ENCODE measurements around the gene DNALI1.
"Not testable (repeated sequence)": the region's sequence is repeated elsewhere in the genome, so short reads cannot be mapped to it uniquely, and the experiment has no call there.

The DNALI1 gene

DNA sequence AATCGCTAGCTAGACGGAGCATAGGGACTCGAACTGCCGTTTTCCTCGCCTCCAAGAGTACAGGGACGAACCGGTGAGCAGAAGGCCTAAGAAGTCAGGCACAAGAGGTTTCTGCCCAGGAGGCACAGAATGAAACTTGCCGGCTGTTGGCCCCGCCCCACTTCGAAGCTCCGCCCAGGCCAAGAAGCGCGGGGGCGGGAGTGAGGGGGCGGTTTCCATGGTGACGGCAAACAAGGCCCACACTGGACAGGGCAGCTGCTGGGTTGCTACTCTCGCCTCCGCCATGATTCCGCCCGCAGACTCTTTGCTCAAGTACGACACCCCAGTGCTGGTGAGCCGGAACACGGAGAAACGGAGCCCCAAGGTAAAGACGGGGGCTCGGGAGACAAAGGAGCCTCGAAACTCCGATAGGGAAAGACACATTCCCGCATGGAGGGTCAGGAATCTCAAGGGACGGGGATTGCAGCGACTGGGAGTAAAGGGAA lies at the start of gene DNALI1:
Gene DNALI1, plus strand, starts transcription at position 229 of the 485 bp plus-strand sequence. Its CDS starts 55 bp downstream, at position 284.
- peak; percentile 10 for DNase-seq

DNA sequence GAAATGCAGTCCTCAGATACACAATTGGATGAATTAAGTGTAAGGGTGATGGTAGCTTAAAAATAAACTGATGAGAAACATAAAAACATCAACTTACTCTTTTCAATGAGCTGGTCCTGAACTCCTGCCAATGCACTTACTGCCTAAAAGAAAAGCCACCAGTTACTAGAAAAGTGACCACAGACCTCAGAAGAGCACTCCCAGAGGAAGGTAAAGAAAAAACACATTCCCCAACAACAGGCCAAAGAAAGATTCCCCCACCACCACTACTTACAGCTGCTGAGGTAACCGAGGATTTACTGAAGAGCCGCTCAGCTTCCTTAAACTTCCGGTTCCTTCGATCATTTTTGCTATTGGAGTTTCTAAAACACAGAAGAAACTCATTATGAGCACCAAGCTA lies 47.6 kb upstream of the DNALI1 start:
- DNase-seq: no peak

DNA sequence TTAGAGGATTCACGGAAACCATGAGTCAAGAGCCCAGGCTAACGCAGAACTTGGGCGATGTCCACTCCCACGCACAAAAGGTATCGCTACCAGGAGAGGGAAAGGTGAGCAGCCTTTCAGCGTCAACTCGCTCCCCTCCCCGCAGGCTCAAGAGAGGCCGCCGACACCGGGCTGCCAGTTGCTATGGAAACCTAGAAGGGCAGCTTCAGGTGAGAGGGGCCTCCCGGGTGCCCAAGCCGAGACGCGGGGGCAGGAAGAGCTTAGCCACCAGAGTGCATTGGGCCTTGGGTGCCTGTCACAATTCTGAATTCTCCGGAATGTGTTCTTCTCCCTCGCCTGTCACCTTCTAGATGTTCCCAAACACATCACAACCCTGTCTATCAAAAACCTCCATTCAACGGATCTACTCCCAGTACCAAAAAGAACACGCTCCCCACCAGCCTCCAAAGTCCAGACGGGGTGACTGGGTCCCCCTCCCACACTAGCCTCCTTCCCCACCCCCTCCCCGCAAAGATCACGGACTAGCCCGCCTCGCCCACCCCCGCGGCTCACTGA lies 42.9 kb upstream of the DNALI1 start:
- DNase-seq: peak; percentile 47

DNA sequence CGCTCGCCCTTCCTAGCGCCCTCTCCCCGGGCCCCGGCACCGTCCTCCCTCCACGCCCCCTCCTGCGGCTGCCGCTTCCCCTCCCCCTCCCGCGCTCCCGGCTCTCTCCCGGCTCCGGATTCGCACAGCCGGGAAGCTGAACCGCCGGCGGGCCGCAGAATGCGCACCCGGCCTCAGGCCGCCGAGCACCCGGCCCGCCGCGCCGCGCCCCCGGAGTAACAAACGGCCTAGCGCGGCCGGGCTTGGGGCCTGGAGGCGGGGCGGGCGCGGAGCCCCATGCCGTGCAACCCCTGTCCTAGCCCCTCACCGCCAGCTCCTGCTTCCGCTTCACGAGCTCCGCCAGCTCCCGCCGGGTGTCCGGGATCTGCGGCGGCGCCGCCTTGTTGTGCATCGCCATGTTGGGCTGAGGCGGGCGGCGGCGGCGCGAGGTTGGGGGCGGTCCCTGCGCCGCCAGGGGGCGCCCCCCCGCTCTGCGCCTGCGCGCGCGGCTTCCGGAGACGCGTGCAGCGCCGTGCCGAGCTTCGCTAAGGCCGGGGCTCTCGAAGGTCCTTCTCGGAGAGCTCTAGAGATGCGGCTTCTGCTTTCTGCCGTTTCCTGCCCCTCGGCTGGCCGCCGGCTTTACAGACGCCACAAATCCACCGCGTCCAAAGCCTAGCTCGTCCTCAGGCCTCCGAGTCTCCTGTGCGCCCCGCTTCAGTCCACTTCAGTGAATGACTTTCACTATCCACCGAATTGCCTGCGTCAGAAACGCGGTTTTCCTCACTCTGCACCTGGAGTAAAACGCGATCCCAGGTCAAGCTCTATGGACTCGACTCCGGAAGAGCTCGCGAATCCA lies 42.2 kb upstream of the DNALI1 start, which contains the start of gene MEAF6:
Gene MEAF6, minus strand, starts transcription at position 417 of the 835 bp plus-strand sequence. Its CDS starts 20 bp downstream, at position 397.
- DNase-seq: peak; percentile 89

DNA sequence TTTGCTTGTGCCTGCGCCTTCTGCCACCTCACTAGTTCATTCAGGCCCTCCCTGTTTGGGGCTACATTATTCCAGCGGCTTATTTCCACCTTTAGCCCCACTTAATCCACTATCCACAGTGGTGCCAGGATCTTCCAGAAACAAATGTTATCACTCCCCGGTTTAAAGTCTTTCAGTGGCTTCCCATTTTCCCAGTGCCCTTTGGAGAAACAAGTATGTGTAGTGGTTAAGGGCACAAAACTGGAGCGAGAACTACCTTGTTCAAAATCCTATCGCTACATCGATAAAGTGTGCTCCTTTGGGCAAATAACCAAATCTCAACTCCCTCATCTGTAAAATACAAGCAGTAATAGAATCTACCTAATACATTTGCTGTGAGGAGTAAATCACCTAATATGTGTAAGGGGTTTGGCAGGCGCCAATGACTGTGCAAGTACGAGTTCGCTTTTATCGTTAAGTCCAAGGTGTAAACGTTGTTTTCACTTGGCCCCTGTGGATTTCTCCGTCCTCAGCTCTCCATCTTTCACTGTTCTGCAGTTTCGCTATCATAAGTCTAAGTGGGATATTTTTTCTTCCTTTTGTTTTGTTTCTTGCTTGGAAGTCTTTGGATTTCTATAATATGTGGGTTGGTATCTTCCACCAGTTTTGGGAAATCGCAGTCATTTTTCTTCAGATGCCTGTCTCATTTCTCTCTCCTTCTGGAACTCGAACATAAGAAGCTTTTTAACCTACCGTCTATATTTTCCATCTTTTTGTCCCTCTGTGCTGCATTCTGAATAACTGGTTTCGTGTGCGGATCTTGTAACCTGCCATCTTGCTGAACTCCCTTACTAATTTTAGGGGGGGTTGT lies 41.3 kb upstream of the DNALI1 start:
- DNase-seq: no peak

DNA sequence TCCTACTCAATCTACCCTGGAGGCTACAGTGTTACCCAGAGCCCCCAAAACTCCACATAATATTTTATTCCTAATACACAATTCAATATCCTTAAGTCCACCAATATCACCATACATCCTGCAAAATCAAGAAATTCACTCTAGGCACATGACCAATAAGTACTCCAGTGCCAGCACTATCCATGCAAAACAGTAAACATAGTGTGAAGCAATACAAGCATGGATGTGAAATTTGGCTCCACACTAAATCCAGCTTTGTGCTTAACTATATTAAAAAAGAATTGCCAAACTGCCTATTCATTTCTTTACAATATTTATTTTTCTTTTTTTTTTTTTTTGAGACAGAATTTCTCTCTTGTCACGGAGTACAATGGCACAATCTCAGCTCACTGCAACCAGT lies 39.2 kb upstream of the DNALI1 start:
- DNase-seq: no peak

DNA sequence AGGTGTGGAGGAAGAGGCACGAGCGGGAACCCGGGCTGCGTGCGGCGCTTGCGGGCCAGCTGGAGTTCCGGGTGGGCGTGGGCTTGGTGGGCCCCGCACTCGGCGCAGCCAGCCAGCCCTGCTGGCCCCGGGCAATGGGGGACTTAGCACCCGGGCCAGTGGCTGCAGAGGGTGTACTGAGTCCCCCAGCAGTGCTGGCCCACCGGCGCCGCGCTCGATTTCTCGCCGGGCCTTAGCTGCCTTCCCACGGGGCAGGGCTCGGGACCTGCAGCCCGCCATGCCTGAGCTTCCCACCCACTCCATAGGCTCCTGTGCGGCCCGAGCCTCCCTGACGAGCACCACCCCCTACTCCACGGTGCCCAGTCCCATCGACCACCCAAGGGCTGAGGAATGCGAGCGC lies 38.5 kb upstream of the DNALI1 start:
- DNase-seq: not testable (repeated sequence)

DNA sequence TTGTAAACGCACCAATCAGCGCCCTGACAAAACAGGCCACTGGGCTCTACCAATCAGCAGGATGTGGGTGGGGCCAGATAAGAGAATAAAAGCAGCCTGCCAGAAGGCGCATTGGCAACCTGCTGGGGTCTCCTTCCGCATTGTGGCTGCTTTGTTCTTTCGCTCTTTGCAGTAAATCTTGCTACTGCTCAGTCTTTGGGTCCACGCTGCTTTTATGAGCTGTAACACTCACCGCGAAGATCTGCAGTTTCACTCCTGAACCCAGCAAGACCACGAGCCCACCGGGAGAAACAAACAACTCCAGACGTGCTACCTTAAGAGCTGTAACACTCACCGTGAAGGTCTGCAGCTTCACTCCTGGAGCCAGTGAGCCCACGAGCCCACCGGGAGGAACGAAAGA lies 37.8 kb upstream of the DNALI1 start:
- peak; percentile 54 for DNase-seq

DNA sequence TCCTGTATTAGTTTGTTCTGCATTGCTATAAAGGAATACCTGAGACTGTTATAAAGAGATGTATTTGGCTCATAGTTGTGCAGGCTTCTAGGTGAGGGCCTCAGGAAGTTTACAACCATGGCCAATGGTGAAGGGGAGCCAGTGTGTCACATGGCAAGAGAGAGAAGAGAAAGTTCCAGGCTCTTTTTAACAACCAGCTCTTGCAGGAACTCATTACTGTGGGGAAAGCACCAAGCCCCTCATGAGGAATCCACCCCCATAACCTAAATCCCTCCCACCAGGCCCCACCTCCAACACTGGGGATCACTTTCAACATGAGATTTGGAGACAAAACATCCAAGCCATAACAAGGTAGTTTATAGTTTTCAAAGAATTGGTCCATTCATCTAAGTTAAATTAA lies 37.1 kb upstream of the DNALI1 start:
- no peak for DNase-seq

DNA sequence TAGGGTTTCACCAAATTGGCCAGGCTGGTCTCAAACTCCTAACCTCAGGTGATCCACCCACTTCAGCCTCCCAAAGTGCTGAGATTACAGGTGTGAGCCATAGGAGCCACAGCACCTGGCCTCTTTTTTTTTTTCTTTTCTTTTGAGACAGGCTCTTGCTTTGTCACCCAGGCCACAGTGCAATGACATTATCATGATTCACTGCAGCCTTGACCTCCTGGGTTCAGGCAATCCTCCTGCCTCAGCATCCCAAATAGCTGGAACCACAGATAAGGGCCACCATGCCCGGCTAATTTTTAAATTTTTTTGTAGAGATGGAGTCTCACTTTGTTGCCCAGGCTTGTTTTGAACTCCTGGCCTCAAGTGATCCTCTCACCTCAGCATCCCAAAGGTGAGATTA lies 26.9 kb upstream of the DNALI1 start:
- not testable (repeated sequence) for DNase-seq

DNA sequence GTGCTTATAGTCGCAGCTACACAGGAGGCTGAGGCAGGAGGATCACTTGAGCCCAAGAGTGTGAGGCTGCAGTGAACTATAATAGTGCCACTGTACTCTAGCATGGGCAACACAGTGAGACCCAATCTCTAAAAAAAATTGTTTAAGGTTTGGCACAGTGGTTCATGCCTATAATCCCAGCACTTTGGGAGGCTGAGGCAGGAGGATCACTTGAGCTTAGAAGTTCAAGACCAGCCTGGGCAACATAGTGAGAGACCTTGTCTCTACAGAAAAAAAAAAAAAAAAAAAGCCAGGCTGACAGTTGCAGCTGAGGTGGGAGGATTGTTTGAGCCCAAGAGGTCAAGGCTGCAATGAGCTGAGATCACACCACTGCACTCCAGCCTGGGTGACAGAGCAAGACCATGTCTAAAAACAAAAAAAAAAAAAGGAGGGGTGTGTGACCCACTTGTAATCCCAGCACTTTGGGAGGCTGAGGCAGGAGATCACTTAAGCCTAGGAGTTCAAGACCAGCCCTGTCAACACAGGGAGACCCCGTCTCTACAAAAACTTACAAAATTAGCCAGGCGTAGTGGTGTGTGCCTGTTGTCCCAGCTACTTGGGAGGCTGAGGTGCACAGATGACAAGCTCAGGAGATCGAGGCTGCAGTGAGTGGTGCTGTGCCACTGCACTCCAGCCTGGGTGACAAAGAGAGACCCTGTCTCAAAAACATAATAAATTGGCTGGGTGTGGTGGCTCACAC lies 24.2 kb upstream of the DNALI1 start:
- not testable (repeated sequence) for DNase-seq

DNA sequence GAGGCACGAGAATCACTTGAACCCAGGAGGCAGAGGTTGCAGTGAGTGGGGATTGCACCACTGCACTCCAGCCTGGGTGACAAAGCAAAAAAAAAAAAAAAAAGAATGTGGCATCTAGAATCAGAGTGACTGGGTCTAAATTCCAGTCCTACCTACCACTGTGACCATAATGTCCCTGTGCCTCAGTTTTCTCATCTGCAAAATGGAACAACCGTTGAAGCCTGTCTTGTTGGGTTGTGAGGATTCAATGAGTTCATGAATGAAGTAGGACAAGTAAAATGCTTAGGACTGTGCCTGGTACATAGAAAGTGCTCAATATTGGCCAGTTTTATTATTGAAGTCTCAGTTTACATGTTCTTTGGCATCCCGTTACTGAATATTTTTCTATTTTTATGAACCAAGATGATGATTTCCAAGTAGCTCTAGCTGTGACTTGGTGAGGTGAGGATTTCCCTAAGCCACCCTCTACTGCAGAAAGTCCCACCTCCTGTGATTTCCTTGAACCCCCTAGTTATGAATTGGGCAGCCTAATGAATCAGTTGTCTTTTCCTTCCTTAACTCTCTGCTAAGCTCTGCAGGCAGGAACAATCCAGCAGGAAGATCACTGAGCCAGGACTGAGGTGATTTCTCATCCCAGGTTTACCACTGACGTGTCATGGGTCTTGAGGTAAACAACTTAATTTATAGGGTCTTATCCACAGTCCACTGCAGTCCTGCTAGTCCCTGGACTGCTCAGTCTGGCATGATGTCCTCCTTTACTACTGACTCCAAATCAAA lies 23.2 kb upstream of the DNALI1 start:
- no peak for DNase-seq

DNA sequence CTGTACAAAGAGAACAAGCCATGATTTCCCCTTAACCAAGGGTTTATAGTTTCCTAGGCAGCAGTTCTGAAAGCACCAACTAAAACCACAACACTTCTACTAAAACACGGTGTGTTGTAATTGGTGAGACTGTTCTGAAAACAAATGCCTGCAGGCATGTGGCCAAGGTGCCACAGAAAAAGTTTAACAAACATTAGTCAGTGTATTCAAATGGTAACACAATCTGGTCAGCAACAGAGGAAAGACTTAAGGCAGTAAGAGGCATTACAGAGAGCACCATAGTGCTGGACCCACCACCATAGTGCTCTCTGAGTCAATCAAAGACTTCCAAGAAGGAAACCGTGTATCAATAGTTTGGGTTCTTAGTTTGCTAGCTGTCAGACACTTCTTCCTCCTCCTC lies 19.4 kb upstream of the DNALI1 start:
- DNase-seq: no peak

DNA sequence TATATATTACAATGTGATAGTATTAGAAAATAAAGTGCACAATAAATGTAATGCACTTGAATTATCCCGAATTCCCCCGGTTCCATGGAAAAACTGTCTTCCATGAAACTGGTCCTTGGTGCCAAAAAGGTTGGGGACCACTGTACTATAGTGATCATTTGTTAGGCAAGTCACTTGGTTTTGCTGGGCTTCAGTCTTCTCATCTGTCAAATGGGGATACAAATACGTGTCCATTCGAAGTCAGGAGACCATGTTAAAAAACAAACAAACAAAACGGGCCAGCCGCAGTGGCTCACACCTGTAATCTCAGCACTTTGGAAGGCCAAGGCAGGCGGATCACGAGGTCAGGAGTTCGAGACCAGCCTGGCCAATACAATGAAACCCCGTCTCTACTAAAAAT lies 17.6 kb upstream of the DNALI1 start:
- DNase-seq: not testable (repeated sequence)

DNA sequence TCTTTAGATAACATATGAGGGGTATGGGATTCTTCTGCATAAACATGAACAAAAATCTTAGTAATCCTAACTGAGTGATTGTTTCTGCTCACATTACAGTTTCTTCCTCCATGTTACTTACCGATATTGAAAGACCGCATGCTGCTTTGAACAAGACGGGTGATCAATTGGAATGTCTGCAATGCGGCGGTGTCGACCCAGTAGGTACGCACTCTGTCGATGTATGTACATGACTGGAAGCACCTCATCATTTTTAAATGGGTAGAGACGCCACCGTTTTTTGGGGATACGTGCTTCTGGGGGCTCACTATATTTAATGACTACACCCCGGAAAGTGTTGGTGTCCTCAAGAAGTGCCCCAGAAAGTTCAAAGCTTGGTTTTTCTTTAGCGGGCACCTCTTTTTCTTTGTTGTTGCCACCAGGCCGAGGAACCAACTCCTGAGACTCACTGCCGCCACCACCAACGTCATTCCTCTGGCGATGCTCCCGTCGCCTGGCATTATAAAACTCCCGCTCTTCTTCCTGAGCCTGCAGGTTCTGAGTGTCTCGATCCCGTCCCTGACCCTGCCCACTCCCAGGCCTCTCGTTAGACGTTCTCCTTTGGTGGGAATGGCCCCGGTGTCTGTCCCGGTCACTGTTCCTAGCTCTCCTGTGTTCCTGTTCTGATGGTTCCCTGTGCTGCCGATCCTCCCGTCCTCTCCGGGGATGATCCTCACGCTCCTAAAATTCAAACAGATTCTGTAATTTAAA lies 16.5 kb upstream of the DNALI1 start:
- DNase-seq: no peak

DNA sequence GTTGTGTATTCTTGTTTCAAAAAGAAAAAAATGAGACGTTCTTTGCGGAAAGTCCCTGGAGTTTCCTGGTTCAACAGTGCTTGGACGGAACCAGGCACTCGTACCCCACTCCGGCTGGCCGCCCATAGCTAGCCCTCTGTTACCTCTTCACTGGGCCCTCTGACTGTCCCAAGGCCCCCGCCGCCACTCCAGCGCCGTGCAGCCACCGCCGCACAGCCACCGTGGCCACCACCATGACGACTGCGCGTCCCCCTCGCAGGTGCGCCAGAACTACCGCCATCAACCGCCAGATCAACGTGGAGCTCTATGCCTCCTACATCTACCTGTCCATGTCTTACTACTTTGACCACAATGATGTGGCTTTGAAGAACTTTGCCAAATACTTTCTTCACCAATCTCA lies 12.2 kb upstream of the DNALI1 start:
- DNase-seq: no peak

DNA sequence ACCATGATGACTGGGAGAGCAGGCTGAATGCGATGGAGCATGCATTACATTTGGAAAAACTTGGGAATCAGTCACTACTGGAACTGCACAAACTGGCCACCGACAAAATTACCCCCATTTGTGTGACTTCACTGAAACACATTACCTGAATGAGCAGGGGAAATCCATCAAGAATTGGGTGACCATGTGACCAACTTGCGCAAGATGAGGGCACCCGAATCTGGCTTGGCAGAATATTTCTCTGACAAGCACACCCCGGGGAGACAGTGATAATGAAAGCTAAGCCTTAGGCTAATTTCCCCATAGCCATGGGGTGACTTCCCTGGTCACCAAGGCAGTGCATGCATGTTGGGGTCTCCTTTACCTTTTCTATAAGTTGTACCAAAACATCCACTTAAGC lies 11.7 kb upstream of the DNALI1 start:
- DNase-seq: no peak

DNA sequence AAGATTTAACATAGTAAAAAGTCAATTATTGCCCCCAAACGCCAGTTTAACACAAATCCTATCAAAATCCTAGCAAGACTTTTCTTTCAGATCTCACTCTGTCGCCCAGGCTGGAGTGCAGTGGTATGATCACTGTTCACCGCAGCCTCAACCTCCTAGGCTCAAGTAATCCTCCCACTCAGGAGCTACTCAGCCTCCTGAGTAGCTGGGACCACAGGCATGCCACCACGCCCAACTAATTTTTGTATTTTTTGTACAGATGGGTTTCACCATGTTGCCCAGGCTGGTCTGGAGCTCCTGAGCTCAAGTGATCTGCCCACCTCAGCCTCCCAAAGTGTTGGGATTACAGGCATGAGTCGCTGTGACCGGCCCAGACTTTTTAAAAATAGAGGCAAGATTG lies 7.4 kb upstream of the DNALI1 start:
- DNase-seq: no peak

DNA sequence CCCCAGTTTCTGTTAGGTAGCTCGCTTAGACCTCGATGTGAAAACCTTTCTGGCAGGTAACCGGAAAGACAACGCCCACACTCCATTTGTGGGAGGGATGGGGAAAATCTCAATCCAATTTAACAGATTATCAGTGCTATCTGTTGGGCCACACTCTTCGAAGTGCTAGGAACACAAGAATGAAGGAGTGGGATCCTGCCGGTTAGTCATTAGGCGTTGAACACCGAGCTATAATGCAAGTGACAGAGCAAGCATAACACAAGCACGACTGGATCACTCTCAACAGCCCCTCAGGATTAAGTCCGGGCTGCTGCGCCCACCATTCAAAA lies 3.2 kb upstream of the DNALI1 start:
- no peak for DNase-seq

DNA sequence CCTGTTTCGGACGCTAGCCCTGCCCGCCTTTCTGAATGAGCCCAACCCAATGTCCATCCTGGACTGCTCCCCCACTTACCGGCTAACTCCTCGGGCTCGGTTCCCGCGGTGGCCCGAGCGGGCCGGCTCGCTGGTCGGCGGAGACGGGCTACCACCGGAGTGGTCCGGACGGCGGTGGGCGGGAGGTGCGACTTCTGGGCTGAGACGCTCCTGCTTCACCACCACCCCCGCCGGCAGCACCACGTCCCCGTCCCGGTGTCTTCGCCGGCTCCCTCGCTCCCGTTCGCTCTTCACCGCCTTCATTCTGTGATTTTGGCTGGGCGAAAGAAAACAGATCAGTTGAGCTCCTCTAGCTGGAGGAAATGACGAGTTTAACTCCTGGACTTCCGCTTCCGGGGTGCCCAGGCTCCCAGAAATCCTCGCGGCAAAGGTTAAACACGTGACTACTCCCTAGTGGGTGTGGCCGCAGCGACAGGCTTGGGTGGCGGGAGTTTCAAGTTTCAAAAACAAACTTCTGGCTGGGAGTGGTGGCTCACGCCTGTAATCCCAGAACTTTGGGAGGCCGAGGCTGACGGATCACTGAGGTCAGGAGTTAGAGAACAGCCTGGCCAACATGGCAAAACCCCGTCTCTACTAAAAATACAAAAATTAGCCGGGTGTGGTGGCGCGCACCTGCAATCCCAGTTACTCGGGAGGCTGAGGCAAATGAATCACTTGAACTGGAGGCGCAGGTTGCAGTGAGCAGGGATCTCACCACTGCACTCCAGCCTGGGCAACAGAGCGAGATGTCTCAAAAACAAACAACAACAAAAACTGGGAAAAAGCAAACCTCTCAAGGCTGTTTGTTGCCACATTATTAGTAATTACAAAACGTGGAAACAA lies 2.6 kb upstream of the DNALI1 start, which contains the start of gene SNIP1:
Gene SNIP1, minus strand, starts transcription at position 367 of the 882 bp plus-strand sequence. Its CDS starts 64 bp downstream, at position 303.
- peak; percentile 90 for DNase-seq

Data from CD4-positive, alpha-beta T cell treated with Interleukin-17A for 4 hours (primary cell).